Hepatocyte (in vitro differentiated cells): Measurements from ENCODE around the gene AGAP5. TPM values are rescaled to one million over a fixed set of nuclear protein-coding genes. Genes with fewer than 3 reads are reported as not detected.

Experiments
- DNase-seq: peaks from one replicate; pipeline ENCODE4 v3.0.0-alpha.2; 2016; ENCODE audit warnings: low spot score
- H2AFZ ChIP-seq: fragments of 200-600 bp; sonication (generic); 2 replicates; pipeline ENCODE4 v1.6.0; 2016; ENCODE audit warnings: antibody characterized with exemption, mild to moderate bottlenecking
- H3K27ac ChIP-seq: fragments of 200-600 bp; sonication (generic); 2 replicates; pipeline ENCODE4 v1.5.1; 2016; ENCODE audit warnings: mild to moderate bottlenecking
- H3K27me3 ChIP-seq: fragments of 200-600 bp; sonication (generic); 2 replicates; pipeline ENCODE4 v1.6.1; 2016
- H3K36me3 ChIP-seq: fragments of 200-600 bp; sonication (generic); replicated peaks from 2 replicates; pipeline ENCODE4 v1.5.1; 2016; ENCODE audit warnings: low read depth; ENCODE audit not compliant: insufficient read depth
- H3K4me1 ChIP-seq: fragments of 200-600 bp; sonication (generic); 2 replicates; pipeline ENCODE4 v1.5.1; 2016; ENCODE audit warnings: mild to moderate bottlenecking, moderate library complexity; ENCODE audit not compliant: insufficient read depth
- H3K4me2 ChIP-seq: fragments of 200-600 bp; sonication (generic); 2 replicates; pipeline ENCODE4 v1.6.0; 2016
- H3K4me3 ChIP-seq: fragments of 200-600 bp; sonication (generic); 2 replicates; pipeline ENCODE4 v1.5.1; 2016; ENCODE audit warnings: mild to moderate bottlenecking
- H3K79me2 ChIP-seq: fragments of 200-600 bp; sonication (generic); 2 replicates; pipeline ENCODE4 v1.6.0; 2017; ENCODE audit warnings: mild to moderate bottlenecking
- H3K9me2 ChIP-seq: fragments of 200-600 bp; sonication (generic); replicated peaks from 2 replicates; pipeline ENCODE4 v1.6.0; 2017; ENCODE audit warnings: mild to moderate bottlenecking; ENCODE audit not compliant: insufficient read depth
- H3K9me3 ChIP-seq: fragments of 200-600 bp; sonication (generic); 2 replicates; pipeline ENCODE4 v1.5.1; 2016; ENCODE audit warnings: low read depth, mild to moderate bottlenecking
- H4K20me1 ChIP-seq: fragments of 200-600 bp; sonication (generic); 2 replicates; pipeline ENCODE4 v1.6.0; 2016; ENCODE audit warnings: mild to moderate bottlenecking; ENCODE audit not compliant: insufficient read depth, poor library complexity, severe bottlenecking
- CTCF ChIP-seq: fragments of 200-600 bp; sonication (generic); IDR thresholded peaks from 2 replicates; pipeline ENCODE4 v1.5.1; 2016; ENCODE audit warnings: antibody characterized with exemption, mild to moderate bottlenecking; ENCODE audit not compliant: poor library complexity
- EZH2 ChIP-seq: fragments of 200-600 bp; sonication (generic); IDR thresholded peaks from 2 replicates; pipeline ENCODE4 v1.6.1; 2016; ENCODE audit warnings: antibody characterized with exemption, mild to moderate bottlenecking, borderline replicate concordance
- EZH2phosphoT487 ChIP-seq: fragments of 200-600 bp; sonication (generic); IDR thresholded peaks from one replicate; pipeline ENCODE4 v1.6.1; 2018; ENCODE audit warnings: antibody characterized with exemption, mild to moderate bottlenecking, low read depth, moderate library complexity; ENCODE audit not compliant: unreplicated experiment, severe bottlenecking
- WGBS: methylation state at CpG from one replicate; pipeline ENCODE4 v1.1.6; 2016; ENCODE audit warnings: low lambda C conversion rate; ENCODE audit errors: missing lambda C conversion rate; 5-methylcytosine and 5-hydroxymethylcytosine counted together
- polyA plus RNA-seq: library from polyadenylated mRNA; unstranded; fragments of >200 nt; fragmentation: Nextera tagmentation; extraction: Ambion mirVana; gene quantifications from 2 replicates; pipeline ENCODE4 v1.2.1, GENCODE V29; 2016
- total RNA-seq: library from RNA; depleted of rRNA; stranded (reverse); fragments of >200 nt; gene quantifications from 2 replicates; pipeline ENCODE4 v1.2.3, GENCODE V29; 2014

Gene AGAP5
- total and polyA plus RNA-seq, 2 experiments from 2014 or later, result 1.9 to 3.6 TPM

- Histone ChIP-seq H3K4me3 (no peak overlapping the region), H3K27ac (no peak overlapping the region), H3K4me1 (peaks cover 10% of the 10 kb centered on the region), H3K9me3 (no peaks in the 10 kb centered on the region), H2AFZ (peak overlapping the region; percentile 99), H3K36me3 (no peaks in the 10 kb centered on the region), H3K27me3 (no peaks in the 10 kb centered on the region), H3K9me2 (no peaks in the 10 kb centered on the region), H3K4me2 (peak overlapping the region; percentile 95), H4K20me1 (no peaks in the 10 kb centered on the region), H3K79me2 (no peaks in the 10 kb centered on the region)
- TF ChIP-seq EZH2phosphoT487, result no peak
- no peak for TF ChIP-seq EZH2
- no peak for TF ChIP-seq CTCF
- DNase-seq, result no peak
- WGBS, result 91% methylated on average over 9 of the region's 9 CpGs
Measured at GRCh38 chr10:73646598-73647041, 51.3 kb downstream of the AGAP5 start.

GRCh38 chr10:73645251-73645650, 52.7 kb downstream of the AGAP5 start:
- Histone ChIP-seq H3K4me2 (no peak overlapping the region), H3K4me3 (no peak overlapping the region), H3K4me1 (peaks cover 10% of the 10 kb centered on the region), H3K9me2 (no peaks in the 10 kb centered on the region), H3K9me3 (no peaks in the 10 kb centered on the region), H4K20me1 (no peaks in the 10 kb centered on the region), H3K36me3 (no peaks in the 10 kb centered on the region), H3K27me3 (no peaks in the 10 kb centered on the region), H3K79me2 (no peaks in the 10 kb centered on the region), H3K27ac (no peak overlapping the region), H2AFZ (no peak overlapping the region)
- DNase-seq, result no peak
- TF ChIP-seq EZH2phosphoT487 (no peak), CTCF (no peak), EZH2 (no peak)
- WGBS, result 88% methylated on average over 3 of the region's 3 CpGs

GRCh38 chr10:73644767-73645166, 53.1 kb downstream of the AGAP5 start:
- H3K9me3 ChIP-seq, result no peaks in the 10 kb centered on the region
- H3K27me3 ChIP-seq, result no peaks in the 10 kb centered on the region
- H3K4me1 ChIP-seq, result peaks cover 10% of the 10 kb centered on the region
- no peak overlapping the region for H3K27ac ChIP-seq
- 63% methylated on average over 1 of the region's 1 CpG for WGBS
- H4K20me1 ChIP-seq, result no peaks in the 10 kb centered on the region
- no peak overlapping the region for H3K4me3 ChIP-seq
- no peak overlapping the region for H3K4me2 ChIP-seq
- no peak for TF ChIP-seq EZH2
- no peak for TF ChIP-seq CTCF
- TF ChIP-seq EZH2phosphoT487, result no peak
- DNase-seq, result no peak
- no peaks in the 10 kb centered on the region for H3K79me2 ChIP-seq
- H3K9me2 ChIP-seq, result no peaks in the 10 kb centered on the region
- H2AFZ ChIP-seq, result no peak overlapping the region
- H3K36me3 ChIP-seq, result no peaks in the 10 kb centered on the region
